HepG2 (cell line): ENCODE results near the gene COL18A1. TPM values are rescaled to one million over a fixed set of nuclear protein-coding genes. Genes with fewer than 3 reads are reported as not detected.

Experiments used
- HMG20A ChIP-seq: IDR thresholded peaks from 2 replicates; pipeline ENCODE4 v1.6.1; 2016; ENCODE audit warnings: borderline replicate concordance
- KDM5B ChIP-seq: sonication (generic); formaldehyde crosslinking; IDR thresholded peaks from 2 replicates; pipeline ENCODE4 v1.4.0; 2020; ENCODE audit warnings: missing genetic modification reagents, mild to moderate bottlenecking, borderline replicate concordance
- KMT2B ChIP-seq: IDR thresholded peaks from 2 replicates; pipeline ENCODE4 v1.6.1; 2016; ENCODE audit warnings: missing genetic modification reagents, missing compliant biosample characterization
- POLR2AphosphoS5 ChIP-seq: IDR thresholded peaks from 2 replicates; pipeline ENCODE4 v1.6.1; 2012; ENCODE audit warnings: low read depth, low read length
- RARG ChIP-seq: sonication (generic); formaldehyde crosslinking; IDR thresholded peaks from 2 replicates; pipeline ENCODE4 v1.4.0; 2020; ENCODE audit warnings: low read depth, mild to moderate bottlenecking, missing genetic modification reagents
- RBFOX2 ChIP-seq: fragments of 200-400 bp; formaldehyde crosslinking; IDR thresholded peaks from 2 replicates; pipeline ENCODE4 v1.6.1; 2017; ENCODE audit warnings: low read depth, mild to moderate bottlenecking, low read length
- RFX5 ChIP-seq: IDR thresholded peaks from 2 replicates; pipeline ENCODE4 v1.6.1; 2011; ENCODE audit warnings: low read depth, low read length, improper control_type of control experiment
- TBX3 ChIP-seq: fragments of 450-650 bp; IDR thresholded peaks from 2 replicates; pipeline ENCODE4 v1.6.1; 2017; ENCODE audit warnings: antibody characterized with exemption, mild to moderate bottlenecking, inconsistent platforms, borderline replicate concordance
- TMF1 ChIP-seq: sonication (generic); formaldehyde crosslinking; IDR thresholded peaks from 2 replicates; pipeline ENCODE4 v1.8.1; 2022; ENCODE audit warnings: low read depth, missing genetic modification reagents
- ZNF3 ChIP-seq: IDR thresholded peaks from 2 replicates; pipeline ENCODE4 v1.7.0; 2017; ENCODE audit warnings: inconsistent platforms
- ZNF468 ChIP-seq: sonication (generic); formaldehyde crosslinking; IDR thresholded peaks from 2 replicates; pipeline ENCODE4 v1.8.0; 2022; ENCODE audit warnings: mild to moderate bottlenecking, moderate library complexity, missing genetic modification reagents
- ZNF746 ChIP-seq: sonication (generic); formaldehyde crosslinking; IDR thresholded peaks from 2 replicates; pipeline ENCODE4 v1.8.0; 2022; ENCODE audit warnings: mild to moderate bottlenecking, missing genetic modification reagents
- ZNF83 ChIP-seq: sonication (generic); formaldehyde crosslinking; IDR thresholded peaks from 2 replicates; pipeline ENCODE4 v1.4.0; 2020; ENCODE audit warnings: missing genetic modification reagents, mild to moderate bottlenecking, borderline replicate concordance
- ZNF879 ChIP-seq: sonication (generic); formaldehyde crosslinking; IDR thresholded peaks from 2 replicates; pipeline ENCODE4 v1.8.1; 2023; ENCODE audit warnings: missing genetic modification reagents
- polyA plus RNA-seq, 8 experiments: library from polyadenylated mRNA; depleted of rRNA in 3 of 8; stranded (reverse) in 7 of 8; unstranded in 1 of 8; fragments of >200 nt; fragmentation: Illumina TruSeq in 4 of 8; extraction: Trizol in 4 of 8; gene quantifications; 2 replicates each; pipeline versions ENCODE4 v1.2.1 to v1.2.3, GENCODE V29; 2011 to 2016; ENCODE audit warnings: low read depth in 4 of 8, missing spikeins in 1 of 8, mixed read lengths in 1 of 8; ENCODE audit not compliant: insufficient read depth in 1 of 8
- total RNA-seq, 5 experiments: library from RNA; depleted of rRNA; stranded (reverse); fragments of >200 nt; fragmentation: Illumina TruSeq; extraction: Trizol; gene quantifications; 2 replicates each; pipeline ENCODE4 v1.2.3, GENCODE V29; 2016; ENCODE audit warnings: low read depth in 1 of 5
- TF ChIP-seq, protein P1 (sequence below): sonication (generic); formaldehyde crosslinking; IDR thresholded peaks from 2 replicates; pipeline ENCODE4 v1.4.0; 2020; ENCODE audit warnings: missing genetic modification reagents
- TF ChIP-seq, protein P2 (sequence below): sonication (generic); formaldehyde crosslinking; IDR thresholded peaks from 2 replicates; pipeline ENCODE4 v1.5.0; 2020; ENCODE audit warnings: mild to moderate bottlenecking, missing genetic modification reagents
- TF ChIP-seq, protein P3 (sequence below): sonication (generic); formaldehyde crosslinking; IDR thresholded peaks from 2 replicates; pipeline ENCODE4 v1.4.0; 2020; ENCODE audit warnings: missing genetic modification reagents, mild to moderate bottlenecking, borderline replicate concordance
- TF ChIP-seq, protein P4 (sequence below): sonication (generic); formaldehyde crosslinking; IDR thresholded peaks from 2 replicates; pipeline ENCODE4 v1.8.0; 2022; ENCODE audit warnings: mild to moderate bottlenecking, missing genetic modification reagents, borderline replicate concordance

The COL18A1 gene
- total and polyA plus RNA-seq, 2 of the 13 experiments (the other 11 are each of a cell fraction or from before 2014, with no cell fraction given), result 79.0 to 102 TPM

DNA sequence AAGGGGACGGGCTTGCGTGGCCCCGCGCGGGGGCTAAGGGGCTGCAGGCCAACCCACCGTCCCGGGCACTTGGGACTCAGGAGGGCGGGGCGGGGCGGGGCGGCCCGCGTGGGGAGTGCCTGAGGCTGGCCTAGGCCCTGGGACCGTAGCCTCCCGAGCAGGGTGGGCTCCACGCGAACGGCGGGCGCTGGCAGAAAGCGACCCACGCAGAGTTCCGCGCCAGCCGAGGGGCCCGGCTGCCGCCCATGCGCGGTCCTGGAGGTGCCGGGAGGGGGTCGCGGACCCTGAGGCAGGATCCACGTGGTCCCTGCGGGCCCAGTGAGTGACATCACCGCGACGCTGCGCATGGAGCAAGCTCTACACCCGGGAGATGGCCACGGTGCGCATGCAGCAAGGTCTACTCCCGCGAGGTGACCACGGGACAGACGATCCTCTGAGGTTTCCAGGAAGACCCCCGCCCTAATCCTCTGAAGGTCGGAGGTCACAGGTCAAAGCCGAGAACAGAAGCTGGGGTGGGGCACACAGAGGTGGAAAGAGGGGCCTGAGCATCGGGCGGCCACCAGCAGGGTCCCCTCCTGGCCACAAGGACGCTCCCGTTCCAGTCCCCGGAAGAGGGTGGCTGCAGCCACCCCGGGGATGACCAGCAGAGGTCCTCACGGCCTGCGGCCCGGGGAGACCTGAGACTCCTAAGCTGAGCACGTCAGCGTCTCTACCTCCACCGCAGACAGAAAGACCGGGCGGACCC lies 150.8 kb downstream of the COL18A1 start (continued):
- TF ChIP-seq TBX3, result peak; percentile 36; the same call in 1 of the 2 replicates
- no peak for TF ChIP-seq POLR2AphosphoS5
- TF ChIP-seq TMF1 (CRISPR knock-in tag), result no peak
- no peak for TF ChIP-seq RFX5
- no peak for TF ChIP-seq RARG
- peak; percentile 84 for TF ChIP-seq RBFOX2
- no peak for TF ChIP-seq KMT2B (CRISPR knock-in tag)
- TF ChIP-seq, protein P1, sequence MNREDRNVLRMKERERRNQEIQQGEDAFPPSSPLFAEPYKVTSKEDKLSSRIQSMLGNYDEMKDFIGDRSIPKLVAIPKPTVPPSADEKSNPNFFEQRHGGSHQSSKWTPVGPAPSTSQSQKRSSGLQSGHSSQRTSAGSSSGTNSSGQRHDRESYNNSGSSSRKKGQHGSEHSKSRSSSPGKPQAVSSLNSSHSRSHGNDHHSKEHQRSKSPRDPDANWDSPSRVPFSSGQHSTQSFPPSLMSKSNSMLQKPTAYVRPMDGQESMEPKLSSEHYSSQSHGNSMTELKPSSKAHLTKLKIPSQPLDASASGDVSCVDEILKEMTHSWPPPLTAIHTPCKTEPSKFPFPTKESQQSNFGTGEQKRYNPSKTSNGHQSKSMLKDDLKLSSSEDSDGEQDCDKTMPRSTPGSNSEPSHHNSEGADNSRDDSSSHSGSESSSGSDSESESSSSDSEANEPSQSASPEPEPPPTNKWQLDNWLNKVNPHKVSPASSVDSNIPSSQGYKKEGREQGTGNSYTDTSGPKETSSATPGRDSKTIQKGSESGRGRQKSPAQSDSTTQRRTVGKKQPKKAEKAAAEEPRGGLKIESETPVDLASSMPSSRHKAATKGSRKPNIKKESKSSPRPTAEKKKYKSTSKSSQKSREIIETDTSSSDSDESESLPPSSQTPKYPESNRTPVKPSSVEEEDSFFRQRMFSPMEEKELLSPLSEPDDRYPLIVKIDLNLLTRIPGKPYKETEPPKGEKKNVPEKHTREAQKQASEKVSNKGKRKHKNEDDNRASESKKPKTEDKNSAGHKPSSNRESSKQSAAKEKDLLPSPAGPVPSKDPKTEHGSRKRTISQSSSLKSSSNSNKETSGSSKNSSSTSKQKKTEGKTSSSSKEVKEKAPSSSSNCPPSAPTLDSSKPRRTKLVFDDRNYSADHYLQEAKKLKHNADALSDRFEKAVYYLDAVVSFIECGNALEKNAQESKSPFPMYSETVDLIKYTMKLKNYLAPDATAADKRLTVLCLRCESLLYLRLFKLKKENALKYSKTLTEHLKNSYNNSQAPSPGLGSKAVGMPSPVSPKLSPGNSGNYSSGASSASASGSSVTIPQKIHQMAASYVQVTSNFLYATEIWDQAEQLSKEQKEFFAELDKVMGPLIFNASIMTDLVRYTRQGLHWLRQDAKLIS, result no peak
- no peak; the same call in 1 of the 2 replicates for TF ChIP-seq ZNF746 (CRISPR knock-in tag)
- TF ChIP-seq, protein P2, sequence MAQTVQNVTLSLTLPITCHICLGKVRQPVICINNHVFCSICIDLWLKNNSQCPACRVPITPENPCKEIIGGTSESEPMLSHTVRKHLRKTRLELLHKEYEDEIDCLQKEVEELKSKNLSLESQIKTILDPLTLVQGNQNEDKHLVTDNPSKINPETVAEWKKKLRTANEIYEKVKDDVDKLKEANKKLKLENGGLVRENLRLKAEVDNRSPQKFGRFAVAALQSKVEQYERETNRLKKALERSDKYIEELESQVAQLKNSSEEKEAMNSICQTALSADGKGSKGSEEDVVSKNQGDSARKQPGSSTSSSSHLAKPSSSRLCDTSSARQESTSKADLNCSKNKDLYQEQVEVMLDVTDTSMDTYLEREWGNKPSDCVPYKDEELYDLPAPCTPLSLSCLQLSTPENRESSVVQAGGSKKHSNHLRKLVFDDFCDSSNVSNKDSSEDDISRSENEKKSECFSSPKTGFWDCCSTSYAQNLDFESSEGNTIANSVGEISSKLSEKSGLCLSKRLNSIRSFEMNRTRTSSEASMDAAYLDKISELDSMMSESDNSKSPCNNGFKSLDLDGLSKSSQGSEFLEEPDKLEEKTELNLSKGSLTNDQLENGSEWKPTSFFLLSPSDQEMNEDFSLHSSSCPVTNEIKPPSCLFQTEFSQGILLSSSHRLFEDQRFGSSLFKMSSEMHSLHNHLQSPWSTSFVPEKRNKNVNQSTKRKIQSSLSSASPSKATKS (CRISPR knock-in tag), result no peak
- no peak for TF ChIP-seq HMG20A (CRISPR knock-in tag)
- peak; percentile 94 for TF ChIP-seq KDM5B (CRISPR knock-in tag)
- no peak for TF ChIP-seq ZNF3 (CRISPR knock-in tag)
- TF ChIP-seq ZNF83 (CRISPR knock-in tag), result no peak; the same call in 1 of the 2 replicates
- TF ChIP-seq, protein P3, sequence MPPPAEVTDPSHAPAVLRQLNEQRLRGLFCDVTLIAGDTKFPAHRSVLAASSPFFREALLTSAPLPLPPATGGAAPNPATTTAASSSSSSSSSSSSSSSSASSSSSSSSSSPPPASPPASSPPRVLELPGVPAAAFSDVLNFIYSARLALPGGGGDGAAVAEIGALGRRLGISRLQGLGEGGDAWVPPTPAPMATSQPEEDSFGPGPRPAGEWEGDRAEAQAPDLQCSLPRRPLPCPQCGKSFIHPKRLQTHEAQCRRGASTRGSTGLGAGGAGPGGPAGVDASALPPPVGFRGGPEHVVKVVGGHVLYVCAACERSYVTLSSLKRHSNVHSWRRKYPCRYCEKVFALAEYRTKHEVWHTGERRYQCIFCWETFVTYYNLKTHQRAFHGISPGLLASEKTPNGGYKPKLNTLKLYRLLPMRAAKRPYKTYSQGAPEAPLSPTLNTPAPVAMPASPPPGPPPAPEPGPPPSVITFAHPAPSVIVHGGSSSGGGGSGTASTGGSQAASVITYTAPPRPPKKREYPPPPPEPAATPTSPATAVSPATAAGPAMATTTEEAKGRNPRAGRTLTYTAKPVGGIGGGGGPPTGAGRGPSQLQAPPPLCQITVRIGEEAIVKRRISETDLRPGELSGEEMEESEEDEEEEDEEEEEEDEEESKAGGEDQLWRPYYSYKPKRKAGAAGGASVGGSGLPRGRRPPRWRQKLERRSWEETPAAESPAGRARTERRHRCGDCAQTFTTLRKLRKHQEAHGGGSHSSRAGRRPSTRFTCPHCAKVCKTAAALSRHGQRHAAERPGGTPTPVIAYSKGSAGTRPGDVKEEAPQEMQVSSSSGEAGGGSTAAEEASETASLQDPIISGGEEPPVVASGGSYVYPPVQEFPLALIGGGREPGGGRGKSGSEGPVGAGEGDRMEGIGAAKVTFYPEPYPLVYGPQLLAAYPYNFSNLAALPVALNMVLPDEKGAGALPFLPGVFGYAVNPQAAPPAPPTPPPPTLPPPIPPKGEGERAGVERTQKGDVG, result peak; percentile 91
- TF ChIP-seq, protein P4, sequence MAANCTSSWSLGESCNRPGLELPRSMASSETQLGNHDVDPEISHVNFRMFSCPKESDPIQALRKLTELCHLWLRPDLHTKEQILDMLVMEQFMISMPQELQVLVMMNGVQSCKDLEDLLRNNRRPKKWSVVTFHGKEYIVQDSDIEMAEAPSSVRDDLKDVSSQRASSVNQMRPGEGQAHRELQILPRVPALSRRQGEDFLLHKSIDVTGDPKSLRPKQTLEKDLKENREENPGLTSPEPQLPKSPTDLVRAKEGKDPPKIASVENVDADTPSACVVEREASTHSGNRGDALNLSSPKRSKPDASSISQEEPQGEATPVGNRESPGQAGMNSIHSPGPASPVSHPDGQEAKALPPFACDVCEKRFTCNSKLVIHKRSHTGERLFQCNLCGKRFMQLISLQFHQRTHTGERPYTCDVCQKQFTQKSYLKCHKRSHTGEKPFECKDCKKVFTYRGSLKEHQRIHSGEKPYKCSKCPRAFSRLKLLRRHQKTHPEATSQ, result no peak
- TF ChIP-seq ZNF468 (CRISPR knock-in tag), result no peak
- TF ChIP-seq ZNF879 (CRISPR knock-in tag), result no peak; the same call in 1 of the 2 replicates
